ENCODE results near the gene MECP2.
A peak's percentile ranks its signal among the peaks of the same experiment; 100 is the strongest.

MECP2 gene

DNA sequence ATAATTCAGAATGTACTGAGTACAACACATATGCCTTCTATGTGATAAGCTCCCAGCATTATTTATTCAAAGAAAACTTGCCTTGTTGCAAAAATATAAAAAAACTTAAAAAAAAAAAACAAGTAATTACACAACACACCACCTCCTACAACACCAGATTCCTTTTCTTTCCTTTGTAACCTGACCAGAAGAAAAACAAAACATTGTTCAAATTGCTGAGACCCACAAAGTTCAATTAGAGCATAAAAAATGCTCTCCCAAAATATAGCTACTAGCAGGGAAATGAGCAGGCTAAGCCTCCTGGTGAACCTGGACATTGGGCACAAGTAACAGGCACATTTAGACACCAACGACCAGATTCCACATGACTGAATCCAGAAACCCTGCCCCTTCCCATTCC, 38.3 kb downstream of the MECP2 start:
- Mint-ChIP-seq H3K36me3 (peaks cover 31% of the 10 kb centered on the region), H3K27me3 (no peaks in the 10 kb centered on the region), H3K4me1 (peaks cover 58% of the 10 kb centered on the region), H3K9me3 (no peaks in the 10 kb centered on the region), H3K27ac (no peak overlapping the region), H3K4me3 (no peak overlapping the region)
- no peak for ATAC-seq

DNA sequence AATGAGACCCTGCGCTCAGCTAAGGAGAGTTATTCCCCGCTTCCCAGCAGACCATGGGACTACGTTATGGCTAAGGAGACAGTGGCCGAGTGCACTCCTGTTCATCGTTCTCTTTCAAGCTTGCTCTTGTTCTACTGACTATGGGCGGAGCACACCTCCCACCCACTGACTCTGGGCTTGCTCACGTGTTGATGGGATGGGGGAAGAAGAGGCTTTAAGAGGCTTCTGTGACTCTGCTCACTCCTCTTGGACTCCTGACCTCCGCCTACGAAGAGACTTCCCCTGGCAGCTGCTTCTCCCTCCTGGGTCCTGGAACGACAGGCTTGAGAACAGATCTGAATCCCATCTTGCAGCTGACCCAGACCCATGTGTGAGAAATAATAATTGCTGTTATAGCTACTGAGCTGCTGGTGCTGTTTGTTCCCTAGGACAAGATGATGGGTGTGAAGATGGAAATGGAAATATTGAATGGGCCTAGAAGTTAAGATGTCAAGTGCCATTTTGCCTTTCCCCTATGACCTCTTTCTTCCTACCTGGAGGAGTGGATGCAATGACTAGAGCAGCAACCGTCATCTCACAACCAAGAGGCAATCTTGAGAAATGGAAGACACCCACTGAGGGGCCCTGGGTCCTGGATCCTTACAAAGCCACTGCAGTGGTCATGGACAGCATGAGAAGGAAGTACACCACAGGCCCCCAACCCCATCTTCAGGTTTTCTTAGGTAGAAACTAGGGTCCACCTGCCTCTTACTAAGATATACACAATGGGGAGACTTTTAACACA, 39.1 kb downstream of the MECP2 start:
- no peaks in the 10 kb centered on the region for H3K9me3 Mint-ChIP-seq
- peaks cover 50% of the 10 kb centered on the region for H3K4me1 Mint-ChIP-seq
- H3K27ac Mint-ChIP-seq, result no peak overlapping the region
- peaks cover 31% of the 10 kb centered on the region for H3K36me3 Mint-ChIP-seq
- no peak overlapping the region for H3K4me3 Mint-ChIP-seq
- no peak for ATAC-seq
- no peaks in the 10 kb centered on the region for H3K27me3 Mint-ChIP-seq

- no peak overlapping the region for H3K4me3 Mint-ChIP-seq
- peaks cover 31% of the 10 kb centered on the region for H3K36me3 Mint-ChIP-seq
- no peak overlapping the region for H3K27ac Mint-ChIP-seq
- H3K9me3 Mint-ChIP-seq, result no peaks in the 10 kb centered on the region
- ATAC-seq, result no peak
- H3K27me3 Mint-ChIP-seq, result no peaks in the 10 kb centered on the region
- peaks cover 49% of the 10 kb centered on the region for H3K4me1 Mint-ChIP-seq
These were observed 39.7 kb downstream of the MECP2 start for GRCh38 chrX:154057791-154058190.

- ATAC-seq, result no peak
- H3K9me3 Mint-ChIP-seq, result no peaks in the 10 kb centered on the region
- peaks cover 26% of the 10 kb centered on the region for H3K36me3 Mint-ChIP-seq
- H3K4me1 Mint-ChIP-seq, result peaks cover 43% of the 10 kb centered on the region
- H3K27ac Mint-ChIP-seq, result peak overlapping the region; percentile 31
- no peak overlapping the region for H3K4me3 Mint-ChIP-seq
- H3K27me3 Mint-ChIP-seq, result no peaks in the 10 kb centered on the region
These were observed 40.7 kb downstream of the MECP2 start for GRCh38 chrX:154056770-154057241.

- Mint-ChIP-seq H3K36me3 (peaks cover 41% of the 10 kb centered on the region), H3K27me3 (no peaks in the 10 kb centered on the region), H3K9me3 (no peaks in the 10 kb centered on the region), H3K4me3 (no peak overlapping the region), H3K4me1 (peaks cover 31% of the 10 kb centered on the region), H3K27ac (peak overlapping the region; percentile 11)
- ATAC-seq, result no peak
These were observed 46.2 kb downstream of the MECP2 start for GRCh38 chrX:154051201-154051810.

DNA sequence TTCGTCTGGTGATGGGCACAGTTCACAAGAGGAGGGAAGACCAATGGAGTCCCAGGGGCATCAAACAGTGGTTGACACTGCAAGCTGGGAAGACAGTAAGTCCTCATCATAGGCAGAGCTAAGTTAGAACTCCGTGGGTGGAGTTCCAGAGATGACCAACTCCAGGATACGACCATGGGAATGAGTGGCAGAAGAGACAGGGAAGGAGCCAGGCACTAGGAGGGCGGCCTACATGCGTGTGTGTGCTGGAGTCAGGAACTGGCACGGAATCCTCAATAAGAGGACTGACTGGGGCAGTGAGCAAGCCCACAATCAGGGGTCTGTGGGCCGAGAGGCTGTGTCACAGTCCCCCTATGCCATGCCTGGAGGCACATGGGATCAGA, 47.4 kb downstream of the MECP2 start:
- peaks cover 42% of the 10 kb centered on the region for H3K36me3 Mint-ChIP-seq

GRCh38 chrX:154049209-154050112, 48.1 kb downstream of the MECP2 start:
- Mint-ChIP-seq H3K4me3 (no peak overlapping the region), H3K27ac (peak overlapping the region; percentile 11), H3K9me3 (no peaks in the 10 kb centered on the region), H3K36me3 (peaks cover 42% of the 10 kb centered on the region), H3K27me3 (no peaks in the 10 kb centered on the region), H3K4me1 (peaks cover 31% of the 10 kb centered on the region)
- ATAC-seq, result no peak

More for the DNA sequence above, 47.4 kb downstream of the MECP2 start:
- no peak for ATAC-seq
- no peaks in the 10 kb centered on the region for H3K9me3 Mint-ChIP-seq
- peak overlapping the region; percentile 11 for H3K27ac Mint-ChIP-seq
- no peak overlapping the region for H3K4me3 Mint-ChIP-seq
- H3K27me3 Mint-ChIP-seq, result no peaks in the 10 kb centered on the region
- peaks cover 31% of the 10 kb centered on the region for H3K4me1 Mint-ChIP-seq

DNA sequence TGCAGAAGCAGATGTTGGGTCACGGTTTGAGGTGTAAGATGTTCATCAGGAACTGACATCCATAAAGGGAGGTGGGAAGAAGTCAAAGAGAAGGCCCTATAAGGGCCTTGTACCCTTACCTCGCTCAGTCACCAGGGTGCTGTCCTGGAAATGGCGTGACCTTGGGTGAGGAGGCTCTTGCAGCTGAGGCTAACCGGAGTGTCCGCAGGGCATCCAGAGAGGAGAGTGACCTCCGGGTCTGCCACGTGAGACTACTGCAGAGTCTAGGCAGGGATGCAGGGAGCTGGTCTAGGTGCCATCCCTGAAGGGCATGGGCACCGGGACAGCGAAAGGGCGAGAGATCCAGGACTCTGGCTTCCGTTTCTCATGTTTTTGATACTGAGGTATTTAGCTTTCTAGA, 49.1 kb downstream of the MECP2 start:
- Mint-ChIP-seq H3K4me1 (peaks cover 31% of the 10 kb centered on the region), H3K27me3 (no peaks in the 10 kb centered on the region), H3K27ac (no peak overlapping the region), H3K9me3 (no peaks in the 10 kb centered on the region), H3K36me3 (peaks cover 42% of the 10 kb centered on the region), H3K4me3 (no peak overlapping the region)
- no peak for ATAC-seq

DNA sequence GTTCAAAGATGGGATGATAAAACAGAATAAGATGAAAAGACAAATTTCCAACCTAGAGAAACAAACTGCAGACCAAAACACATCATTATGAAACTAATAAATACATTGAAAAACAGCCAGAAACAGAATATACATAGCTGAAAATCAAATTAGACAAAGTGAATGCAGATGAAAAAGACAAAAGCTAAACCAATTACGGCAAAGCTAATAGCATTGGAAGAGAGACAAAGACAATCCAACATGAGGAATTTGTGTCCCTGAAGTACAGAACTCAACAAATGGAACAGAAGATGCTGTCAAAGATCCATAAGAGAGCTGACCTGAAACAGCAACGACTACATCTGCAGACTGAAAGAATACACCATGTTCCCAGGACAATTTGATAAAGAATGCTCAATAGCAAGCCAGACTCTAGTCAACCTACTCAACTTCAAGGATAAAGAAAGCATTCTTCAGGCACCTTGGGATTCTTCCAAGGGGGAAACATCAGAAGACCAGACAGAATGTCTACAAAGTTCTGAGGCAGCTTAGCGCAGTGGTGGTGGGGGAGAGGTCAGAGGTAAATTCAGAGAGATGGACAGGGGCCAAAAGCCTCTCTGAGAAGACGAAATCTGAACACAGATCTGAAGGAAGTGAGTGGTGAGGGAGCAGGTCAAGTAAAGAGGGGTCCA, 50.4 kb downstream of the MECP2 start:
- Mint-ChIP-seq H3K36me3 (peaks cover 42% of the 10 kb centered on the region), H3K27ac (peak overlapping the region; percentile 10), H3K27me3 (no peaks in the 10 kb centered on the region), H3K4me3 (no peak overlapping the region), H3K9me3 (no peaks in the 10 kb centered on the region), H3K4me1 (peaks cover 31% of the 10 kb centered on the region)
- no peak for ATAC-seq

DNA sequence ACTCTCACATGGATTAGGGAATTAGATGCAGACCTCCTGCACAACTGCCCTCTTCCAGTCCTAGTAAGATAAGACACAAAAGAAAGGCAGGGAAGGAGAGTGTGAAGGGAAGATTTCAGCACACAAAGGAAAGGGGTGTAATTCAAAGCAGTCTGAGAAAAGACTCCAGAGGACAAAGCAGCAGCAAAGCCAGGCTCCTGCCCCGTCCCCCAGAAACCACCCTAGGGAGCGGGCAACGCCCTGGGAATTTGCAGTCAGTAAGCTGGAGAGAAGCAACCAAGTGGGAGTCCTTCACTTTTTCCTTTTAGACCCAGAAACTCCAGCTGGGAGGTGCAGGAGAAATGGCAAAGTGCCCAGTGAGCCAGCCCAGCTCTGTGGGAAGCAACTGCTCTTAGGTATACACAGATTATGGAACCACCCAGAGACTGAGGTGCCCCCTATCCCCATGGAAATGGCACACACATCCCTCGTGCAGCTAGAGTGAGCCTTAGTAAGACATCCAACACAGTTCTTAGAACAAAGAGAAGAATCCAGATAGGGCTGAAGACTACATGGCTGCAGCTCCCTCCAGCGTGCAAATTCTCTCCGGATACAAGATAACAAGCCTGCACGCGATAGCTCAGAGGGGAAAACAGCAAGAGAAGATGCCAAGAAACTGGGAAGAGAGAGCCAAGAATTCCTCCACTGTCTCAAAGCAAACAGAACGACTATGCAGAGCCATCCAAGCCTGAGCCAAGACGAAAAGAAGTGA, 51.3 kb downstream of the MECP2 start:
- H3K36me3 Mint-ChIP-seq, result peaks cover 42% of the 10 kb centered on the region
- no peak overlapping the region for H3K27ac Mint-ChIP-seq
- H3K27me3 Mint-ChIP-seq, result no peaks in the 10 kb centered on the region
- H3K4me1 Mint-ChIP-seq, result peaks cover 33% of the 10 kb centered on the region
- H3K9me3 Mint-ChIP-seq, result no peaks in the 10 kb centered on the region
- no peak for ATAC-seq
- no peak overlapping the region for H3K4me3 Mint-ChIP-seq

DNA sequence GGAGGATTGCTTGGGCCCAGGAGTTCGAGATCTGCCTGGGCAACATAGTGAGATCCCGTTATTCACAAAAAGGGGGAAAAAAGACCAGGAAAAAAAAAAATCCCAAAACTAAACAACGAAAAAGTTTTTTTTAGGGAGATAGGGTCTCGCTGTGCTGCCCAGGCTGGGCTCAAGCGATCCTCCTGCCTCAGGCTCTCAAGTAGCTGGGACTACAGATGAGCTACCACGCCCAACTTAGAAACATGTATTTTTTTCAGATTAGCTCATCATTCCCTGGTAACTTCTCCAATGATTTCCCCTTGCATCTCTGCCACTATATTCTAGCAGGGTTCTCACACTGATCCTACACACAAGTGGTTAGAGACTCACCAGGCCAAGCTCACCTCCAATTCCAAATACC, 53.4 kb downstream of the MECP2 start:
- no peaks in the 10 kb centered on the region for H3K9me3 Mint-ChIP-seq
- ATAC-seq, result no peak
- H3K4me1 Mint-ChIP-seq, result peaks cover 29% of the 10 kb centered on the region
- no peak overlapping the region for H3K27ac Mint-ChIP-seq
- H3K36me3 Mint-ChIP-seq, result peaks cover 38% of the 10 kb centered on the region
- no peaks in the 10 kb centered on the region for H3K27me3 Mint-ChIP-seq
- H3K4me3 Mint-ChIP-seq, result no peak overlapping the region

DNA sequence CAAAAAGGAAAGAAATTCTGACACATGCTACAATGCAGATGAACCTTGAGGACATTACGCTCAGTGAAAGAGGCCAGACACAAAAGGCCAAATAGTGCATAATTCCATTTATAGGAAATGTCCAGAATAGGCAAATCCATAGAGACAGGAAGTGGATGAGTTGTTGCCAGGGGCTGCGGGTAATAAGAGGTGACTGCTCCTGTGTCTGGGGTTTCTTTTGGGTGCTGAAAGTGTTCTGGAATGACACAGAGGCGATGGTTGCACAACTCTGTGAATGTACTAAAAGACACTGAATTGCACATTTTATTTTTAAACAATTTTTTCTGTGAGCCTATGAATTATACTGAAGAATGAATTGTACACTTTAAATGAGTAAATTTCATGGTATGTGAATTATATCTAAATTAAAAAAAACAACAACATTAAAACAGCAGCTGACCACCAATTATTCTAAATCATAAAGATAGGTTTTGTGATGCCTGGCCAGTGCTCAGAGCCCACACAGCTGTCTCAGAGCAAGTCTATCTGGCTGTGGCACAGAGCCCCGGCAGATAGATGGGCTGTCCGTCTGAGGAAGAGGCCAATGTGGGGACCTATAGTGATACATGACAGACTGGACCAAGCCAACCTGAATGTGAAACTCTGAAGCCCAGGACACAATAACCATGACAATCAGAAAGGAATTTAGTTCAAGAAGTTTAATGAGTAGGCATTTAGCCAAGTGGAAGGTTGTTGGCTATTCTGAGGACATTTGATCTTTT, 54.3 kb downstream of the MECP2 start:
- H3K27ac Mint-ChIP-seq, result no peak overlapping the region
- H3K4me3 Mint-ChIP-seq, result no peak overlapping the region
- no peak for ATAC-seq
- peaks cover 35% of the 10 kb centered on the region for H3K4me1 Mint-ChIP-seq
- no peaks in the 10 kb centered on the region for H3K27me3 Mint-ChIP-seq
- no peaks in the 10 kb centered on the region for H3K9me3 Mint-ChIP-seq
- peaks cover 29% of the 10 kb centered on the region for H3K36me3 Mint-ChIP-seq

DNA sequence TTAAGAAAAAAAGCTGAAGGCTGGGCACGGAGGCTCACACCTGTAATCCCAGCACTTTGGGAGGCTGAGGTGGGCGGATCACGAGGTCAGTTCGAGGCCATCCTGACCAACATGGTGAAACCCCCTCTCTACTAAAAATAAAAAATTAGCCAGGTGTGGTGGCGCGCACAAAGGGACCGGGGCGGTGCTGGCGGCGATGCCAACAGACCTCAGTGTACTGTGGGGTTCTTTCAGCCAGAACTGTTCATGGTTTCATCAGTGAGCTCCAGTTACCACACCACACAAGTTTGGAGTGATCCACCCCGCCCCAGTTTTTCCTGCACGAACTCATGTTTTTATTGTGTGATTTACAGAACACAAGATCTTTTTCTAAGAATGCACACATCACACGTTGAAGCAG, 56.7 kb downstream of the MECP2 start:
- Mint-ChIP-seq H3K4me3 (no peak overlapping the region), H3K4me1 (peaks cover 35% of the 10 kb centered on the region), H3K27ac (peak overlapping the region; percentile 57), H3K9me3 (no peaks in the 10 kb centered on the region), H3K36me3 (peaks cover 18% of the 10 kb centered on the region), H3K27me3 (no peaks in the 10 kb centered on the region)
- no peak for ATAC-seq

GRCh38 chrX:154040307-154040756, 57.2 kb downstream of the MECP2 start:
- Mint-ChIP-seq H3K27me3 (no peaks in the 10 kb centered on the region), H3K4me1 (peaks cover 37% of the 10 kb centered on the region), H3K36me3 (peaks cover 18% of the 10 kb centered on the region), H3K9me3 (no peaks in the 10 kb centered on the region), H3K4me3 (no peak overlapping the region), H3K27ac (peak overlapping the region; percentile 13)
- ATAC-seq, result no peak
